ENCODE measurements around the gene SLC38A2.

Gene SLC38A2

DNA sequence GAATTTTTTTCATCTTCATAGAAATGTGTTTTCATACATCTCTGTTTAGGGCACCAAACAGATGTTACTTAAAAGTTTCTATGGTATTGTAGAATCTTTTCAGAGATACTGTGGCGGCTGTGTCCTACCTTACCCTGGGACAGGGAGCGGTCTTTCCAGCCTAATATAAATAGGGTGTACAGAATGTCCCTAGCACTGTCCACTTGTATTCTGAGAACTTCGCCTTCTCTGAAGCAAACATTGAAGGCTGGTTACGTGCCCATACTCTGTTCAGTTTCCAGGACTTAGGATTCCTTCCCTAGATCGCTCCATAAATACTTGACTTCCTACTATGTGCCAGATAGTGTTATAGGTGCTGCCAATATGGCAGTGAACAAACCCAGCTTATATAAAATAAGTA lies 24.3 kb upstream of the SLC38A2 start:
- Histone ChIP-seq H3K36me3 (ENCODE audit: control insufficient read depth, insufficient read depth, low read length) (no peaks in the 10 kb centered on the region), H3K4me1 (ENCODE audit: control insufficient read depth, insufficient read depth, low read length) (peaks cover 5% of the 10 kb centered on the region; the same call in 1 of the 2 replicates), H3K9me3 (ENCODE audit: control insufficient read depth, insufficient read depth, low read length) (no peaks in the 10 kb centered on the region), H3K4me3 (ENCODE audit: low read length) (no peak overlapping the region), H3K27me3 (ENCODE audit: control insufficient read depth, insufficient read depth, low read length) (no peaks in the 10 kb centered on the region), H3K27ac (ENCODE audit: low read length) (no peak overlapping the region)
- DNase-seq (ENCODE audit: low read depth, low spot score), result no peak
- no CpG with 5 or more reads among the region's 5 CpGs for WGBS (ENCODE audit: insufficient coverage, insufficient read length)

DNA sequence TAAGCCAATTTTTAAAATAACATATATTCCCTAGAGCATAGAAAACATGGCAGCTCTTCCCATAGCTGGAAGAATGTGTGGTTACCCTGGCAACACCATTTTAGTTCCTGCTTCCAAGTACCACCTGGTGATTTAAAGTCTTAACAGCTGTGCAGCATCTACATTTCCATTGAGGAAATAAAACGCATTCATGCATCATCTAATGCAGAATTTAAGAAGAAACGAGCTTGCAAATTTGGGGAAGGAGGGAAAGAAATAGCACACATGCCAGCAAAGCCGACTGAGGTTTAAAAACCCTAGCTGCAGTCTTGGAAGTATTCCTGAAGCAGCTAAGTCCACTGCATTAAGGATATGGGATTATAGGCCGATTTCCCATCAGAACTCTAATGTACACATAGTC lies 22.8 kb upstream of the SLC38A2 start:
- no peak for DNase-seq (ENCODE audit: low read depth, low spot score)
- no peak overlapping the region for H3K4me3 ChIP-seq (ENCODE audit: low read length)
- peaks cover 7% of the 10 kb centered on the region; the same call in 1 of the 2 replicates for H3K4me1 ChIP-seq (ENCODE audit: control insufficient read depth, insufficient read depth, low read length)
- no peaks in the 10 kb centered on the region for H3K36me3 ChIP-seq (ENCODE audit: control insufficient read depth, insufficient read depth, low read length)
- H3K27me3 ChIP-seq (ENCODE audit: control insufficient read depth, insufficient read depth, low read length), result no peaks in the 10 kb centered on the region
- H3K27ac ChIP-seq (ENCODE audit: low read length), result no peak overlapping the region
- no peaks in the 10 kb centered on the region for H3K9me3 ChIP-seq (ENCODE audit: control insufficient read depth, insufficient read depth, low read length)
- no CpG with 5 or more reads among the region's 4 CpGs for WGBS (ENCODE audit: insufficient coverage, insufficient read length)

GRCh38 chr12:46391630-46392029 lies 19.1 kb upstream of the SLC38A2 start:
- Histone ChIP-seq H3K4me3 (ENCODE audit: low read length) (no peak overlapping the region), H3K9me3 (ENCODE audit: control insufficient read depth, insufficient read depth, low read length) (no peaks in the 10 kb centered on the region), H3K4me1 (ENCODE audit: control insufficient read depth, insufficient read depth, low read length) (peaks cover 10% of the 10 kb centered on the region), H3K27me3 (ENCODE audit: control insufficient read depth, insufficient read depth, low read length) (no peaks in the 10 kb centered on the region), H3K27ac (ENCODE audit: low read length) (no peak overlapping the region), H3K36me3 (ENCODE audit: control insufficient read depth, insufficient read depth, low read length) (no peaks in the 10 kb centered on the region)
- WGBS (ENCODE audit: insufficient coverage, insufficient read length), result no CpG with 5 or more reads among the region's 1 CpG
- DNase-seq (ENCODE audit: low read depth, low spot score), result no peak

DNA sequence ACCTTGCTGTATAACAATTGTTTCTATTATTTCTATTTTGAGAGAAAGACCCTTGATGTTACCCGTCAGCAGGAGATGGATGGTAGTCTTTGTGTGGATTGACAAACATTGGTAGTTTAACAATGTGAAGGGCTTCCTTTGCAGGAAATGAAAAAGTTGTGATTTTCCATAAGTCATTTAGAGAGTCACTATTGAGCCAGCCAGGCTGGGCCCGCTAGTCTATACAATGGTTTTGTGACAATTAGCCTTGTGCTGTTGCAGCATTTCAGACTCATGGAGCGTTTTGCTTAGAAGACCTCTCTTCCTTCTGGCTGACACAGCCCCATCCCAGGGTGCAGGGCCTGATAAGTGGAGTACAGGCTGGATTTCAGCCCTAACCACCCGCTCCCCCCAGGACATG lies 18.3 kb upstream of the SLC38A2 start:
- Histone ChIP-seq H3K4me3 (ENCODE audit: low read length) (no peak overlapping the region), H3K4me1 (ENCODE audit: control insufficient read depth, insufficient read depth, low read length) (peaks cover 10% of the 10 kb centered on the region), H3K27me3 (ENCODE audit: control insufficient read depth, insufficient read depth, low read length) (no peaks in the 10 kb centered on the region), H3K9me3 (ENCODE audit: control insufficient read depth, insufficient read depth, low read length) (no peaks in the 10 kb centered on the region), H3K36me3 (ENCODE audit: control insufficient read depth, insufficient read depth, low read length) (no peaks in the 10 kb centered on the region), H3K27ac (ENCODE audit: low read length) (no peak overlapping the region)
- WGBS (ENCODE audit: insufficient coverage, insufficient read length), result no CpG with 5 or more reads among the region's 4 CpGs
- DNase-seq (ENCODE audit: low read depth, low spot score), result no peak

- no peak overlapping the region for H3K27ac ChIP-seq (ENCODE audit: low read length)
- WGBS (ENCODE audit: insufficient coverage, insufficient read length), result no CpG with 5 or more reads among the region's 1 CpG
These were observed 17.7 kb upstream of the SLC38A2 start for GRCh38 chr12:46390304-46390703.

DNA sequence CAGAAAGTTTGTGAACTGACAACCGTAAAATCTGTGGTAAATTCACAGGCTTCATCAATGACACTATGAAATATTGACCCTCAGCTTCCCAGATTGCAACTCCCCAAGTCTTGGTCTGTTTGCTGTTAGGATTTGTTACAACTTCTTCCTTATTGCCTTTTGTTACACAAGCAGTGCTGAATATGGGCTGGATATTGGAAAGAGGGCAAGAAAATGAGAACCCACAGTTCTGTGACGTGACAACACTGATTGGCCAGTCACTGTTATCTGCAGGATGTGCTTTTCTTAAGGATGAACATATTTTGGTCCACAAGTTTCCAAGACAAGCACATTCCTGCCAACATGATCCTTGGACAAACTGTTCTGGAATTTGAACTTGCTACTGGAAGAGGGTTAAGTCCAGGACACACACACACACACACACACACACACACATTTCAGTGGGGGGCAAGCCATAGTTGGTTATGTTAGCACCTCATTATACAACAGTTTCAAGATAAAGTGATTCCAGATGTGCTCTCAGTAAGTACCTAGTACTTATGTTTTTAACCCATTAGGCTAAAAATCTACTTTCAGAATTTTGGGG lies 16.6 kb upstream of the SLC38A2 start:
- no peak for DNase-seq (ENCODE audit: low read depth, low spot score)

More at GRCh38 chr12:46390304-46390703, 17.7 kb upstream of the SLC38A2 start:
- Histone ChIP-seq H3K9me3 (ENCODE audit: control insufficient read depth, insufficient read depth, low read length) (no peaks in the 10 kb centered on the region), H3K4me3 (ENCODE audit: low read length) (no peak overlapping the region), H3K27me3 (ENCODE audit: control insufficient read depth, insufficient read depth, low read length) (no peaks in the 10 kb centered on the region), H3K36me3 (ENCODE audit: control insufficient read depth, insufficient read depth, low read length) (no peaks in the 10 kb centered on the region), H3K4me1 (ENCODE audit: control insufficient read depth, insufficient read depth, low read length) (peaks cover 10% of the 10 kb centered on the region)
- no peak for DNase-seq (ENCODE audit: low read depth, low spot score)

DNA sequence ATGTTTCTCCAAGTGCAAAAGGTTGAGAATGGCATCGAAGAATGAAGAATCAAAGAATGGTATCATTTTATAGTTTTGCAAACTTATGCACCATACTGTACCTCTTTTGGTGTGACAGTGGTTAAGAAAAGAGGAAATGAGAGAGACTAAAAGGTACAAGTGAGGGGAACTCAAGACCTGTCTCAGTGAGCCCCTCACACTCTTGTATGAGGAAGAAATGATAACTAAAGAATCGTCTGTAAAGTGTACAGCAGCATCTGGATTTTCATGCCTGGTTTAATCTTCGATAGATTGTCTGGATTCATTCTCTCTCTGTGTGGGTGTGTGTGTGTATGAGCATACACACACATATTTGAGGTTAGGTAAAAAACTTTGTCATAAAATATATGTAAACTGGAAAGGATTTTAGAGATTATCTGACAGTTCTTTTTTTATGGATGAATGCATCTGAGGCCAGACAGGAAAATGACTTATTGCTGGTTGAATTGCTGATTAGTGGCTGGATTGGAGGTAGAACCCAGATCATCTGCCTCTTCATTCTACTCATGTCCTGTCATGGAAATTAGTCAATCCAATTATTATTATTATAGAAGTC lies 16.0 kb upstream of the SLC38A2 start:
- H3K27ac ChIP-seq (ENCODE audit: low read length), result no peak overlapping the region
- H3K4me1 ChIP-seq (ENCODE audit: control insufficient read depth, insufficient read depth, low read length), result peaks cover 10% of the 10 kb centered on the region
- DNase-seq (ENCODE audit: low read depth, low spot score), result no peak
- no peaks in the 10 kb centered on the region for H3K36me3 ChIP-seq (ENCODE audit: control insufficient read depth, insufficient read depth, low read length)
- no CpG with 5 or more reads among the region's 3 CpGs for WGBS (ENCODE audit: insufficient coverage, insufficient read length)
- no peaks in the 10 kb centered on the region for H3K9me3 ChIP-seq (ENCODE audit: control insufficient read depth, insufficient read depth, low read length)
- no peaks in the 10 kb centered on the region for H3K27me3 ChIP-seq (ENCODE audit: control insufficient read depth, insufficient read depth, low read length)
- H3K4me3 ChIP-seq (ENCODE audit: low read length), result no peak overlapping the region

More for the DNA sequence above, 16.6 kb upstream of the SLC38A2 start:
- H3K27me3 ChIP-seq (ENCODE audit: control insufficient read depth, insufficient read depth, low read length), result no peaks in the 10 kb centered on the region
- H3K4me3 ChIP-seq (ENCODE audit: low read length), result no peak overlapping the region
- H3K9me3 ChIP-seq (ENCODE audit: control insufficient read depth, insufficient read depth, low read length), result no peaks in the 10 kb centered on the region
- no CpG with 5 or more reads among the region's 2 CpGs for WGBS (ENCODE audit: insufficient coverage, insufficient read length)
- H3K4me1 ChIP-seq (ENCODE audit: control insufficient read depth, insufficient read depth, low read length), result peaks cover 10% of the 10 kb centered on the region
- no peaks in the 10 kb centered on the region for H3K36me3 ChIP-seq (ENCODE audit: control insufficient read depth, insufficient read depth, low read length)
- H3K27ac ChIP-seq (ENCODE audit: low read length), result no peak overlapping the region

DNA sequence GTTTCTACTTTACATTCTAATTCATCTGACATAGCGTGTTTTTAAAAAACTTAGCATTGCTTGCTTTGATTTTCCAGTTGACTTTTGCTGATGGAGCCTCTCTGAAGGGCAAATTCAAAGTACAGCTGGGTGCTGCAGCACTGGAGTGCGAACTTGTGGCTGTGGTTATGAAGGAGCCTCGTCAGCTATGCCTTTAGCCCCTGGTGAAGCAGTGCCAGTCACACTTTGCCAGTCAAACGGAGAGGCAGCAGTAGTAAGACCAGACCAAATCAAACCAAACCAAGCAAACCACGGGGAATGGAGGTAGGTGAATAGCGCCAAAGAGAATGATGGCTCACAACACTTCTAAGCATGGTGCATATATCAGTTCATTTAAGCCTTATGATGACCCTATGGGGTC lies 15.1 kb upstream of the SLC38A2 start:
- H3K9me3 ChIP-seq (ENCODE audit: control insufficient read depth, insufficient read depth, low read length), result no peaks in the 10 kb centered on the region
- no CpG with 5 or more reads among the region's 6 CpGs for WGBS (ENCODE audit: insufficient coverage, insufficient read length)
- H3K27ac ChIP-seq (ENCODE audit: low read length), result no peak overlapping the region
- no peak overlapping the region for H3K4me3 ChIP-seq (ENCODE audit: low read length)
- no peak for DNase-seq (ENCODE audit: low read depth, low spot score)
- H3K4me1 ChIP-seq (ENCODE audit: control insufficient read depth, insufficient read depth, low read length), result peaks cover 7% of the 10 kb centered on the region
- no peaks in the 10 kb centered on the region for H3K27me3 ChIP-seq (ENCODE audit: control insufficient read depth, insufficient read depth, low read length)
- H3K36me3 ChIP-seq (ENCODE audit: control insufficient read depth, insufficient read depth, low read length), result no peaks in the 10 kb centered on the region

DNA sequence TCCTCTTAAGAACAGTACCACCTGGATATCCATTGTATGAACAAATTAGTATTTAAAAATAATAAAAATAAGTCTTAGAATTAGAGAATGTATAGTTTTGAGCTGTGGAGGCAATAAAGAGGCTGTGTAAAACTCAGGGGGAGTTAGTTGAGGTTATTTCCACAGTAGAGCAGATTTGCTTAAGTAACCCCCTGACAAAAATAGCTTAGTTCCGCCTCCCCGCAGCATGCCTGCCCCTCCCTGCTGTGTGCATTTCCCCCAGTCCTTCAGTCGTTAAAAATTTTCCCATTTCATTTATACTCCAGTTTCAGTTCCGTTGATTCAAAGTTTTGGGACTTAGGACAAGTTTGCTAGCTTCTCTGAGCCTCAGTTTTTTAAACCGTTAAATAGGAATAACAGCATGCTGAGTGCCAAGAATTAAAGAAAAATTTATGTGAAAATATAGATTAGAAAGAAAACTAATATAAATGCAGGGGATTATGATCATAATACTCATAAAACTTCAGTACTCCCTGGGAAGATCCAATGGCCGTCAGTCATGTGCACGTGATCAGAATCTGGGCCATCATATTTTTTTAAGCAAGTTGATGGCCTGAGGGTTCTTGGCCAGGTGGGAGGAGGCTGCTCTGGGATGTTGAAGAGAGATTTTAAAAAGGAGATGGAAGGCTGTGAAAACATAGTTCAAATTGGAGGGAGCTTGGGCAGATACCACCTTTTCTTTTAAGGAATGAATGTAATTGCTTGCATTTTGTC lies 14.5 kb upstream of the SLC38A2 start:
- Histone ChIP-seq H3K27me3 (ENCODE audit: control insufficient read depth, insufficient read depth, low read length) (no peaks in the 10 kb centered on the region), H3K36me3 (ENCODE audit: control insufficient read depth, insufficient read depth, low read length) (no peaks in the 10 kb centered on the region), H3K9me3 (ENCODE audit: control insufficient read depth, insufficient read depth, low read length) (no peaks in the 10 kb centered on the region), H3K27ac (ENCODE audit: low read length) (no peak overlapping the region), H3K4me1 (ENCODE audit: control insufficient read depth, insufficient read depth, low read length) (peaks cover 5% of the 10 kb centered on the region), H3K4me3 (ENCODE audit: low read length) (no peak overlapping the region)
- DNase-seq (ENCODE audit: low read depth, low spot score), result no peak
- no CpG with 5 or more reads among the region's 7 CpGs for WGBS (ENCODE audit: insufficient coverage, insufficient read length)

- no peaks in the 10 kb centered on the region for H3K36me3 ChIP-seq (ENCODE audit: control insufficient read depth, insufficient read depth, low read length)
- no peak for DNase-seq (ENCODE audit: low read depth, low spot score)
- H3K27ac ChIP-seq (ENCODE audit: low read length), result no peak overlapping the region
- H3K4me3 ChIP-seq (ENCODE audit: low read length), result no peak overlapping the region
- peaks cover 5% of the 10 kb centered on the region for H3K4me1 ChIP-seq (ENCODE audit: control insufficient read depth, insufficient read depth, low read length)
- no peaks in the 10 kb centered on the region for H3K27me3 ChIP-seq (ENCODE audit: control insufficient read depth, insufficient read depth, low read length)
- WGBS (ENCODE audit: insufficient coverage, insufficient read length), result no CpG with 5 or more reads among the region's 3 CpGs
- H3K9me3 ChIP-seq (ENCODE audit: control insufficient read depth, insufficient read depth, low read length), result no peaks in the 10 kb centered on the region
These were observed 13.8 kb upstream of the SLC38A2 start for GRCh38 chr12:46386360-46386867.

Data from iPS DF 6.9 (cell line).